ENCODE measurements around the gene SLC6A17. TPM values are rescaled to one million over a fixed set of nuclear protein-coding genes. Genes with fewer than 3 reads are reported as not detected.
A peak's percentile ranks its signal among the peaks of the same experiment; 100 is the strongest.

SLC6A17 gene
- polyA plus RNA-seq, 3 donors from 2014 or later, result not detected

- no peak for DNase-seq
- H3K4me1 Mint-ChIP-seq, result no peaks in the 10 kb centered on the region
- H3K36me3 Mint-ChIP-seq, result no peaks in the 10 kb centered on the region
- peaks cover 1 to 13% (median 2%) of the 10 kb centered on the region in 3 donors for H3K27me3 Mint-ChIP-seq (ENCODE audit: low read depth in 3 of 3)
- H3K27ac Mint-ChIP-seq, result no peak overlapping the region
- no peak overlapping the region for H3K4me3 Mint-ChIP-seq
- no peaks in the 10 kb centered on the region for H3K9me3 Mint-ChIP-seq
These were observed 40.1 kb downstream of the SLC6A17 start for GRCh38 chr1:110190282-110190929.

GRCh38 chr1:110192541-110192940 is 42.2 kb downstream of the SLC6A17 start:
- Mint-ChIP-seq H3K4me3 (no peak overlapping the region), H3K9me3 (no peaks in the 10 kb centered on the region), H3K27me3 (ENCODE audit: low read depth in 3 of 3) (peaks cover 0 to 5% (median 1%) of the 10 kb centered on the region in 3 donors), H3K36me3 (no peaks in the 10 kb centered on the region), H3K4me1 (no peaks in the 10 kb centered on the region), H3K27ac (no peak overlapping the region)
- DNase-seq, result no peak

GRCh38 chr1:110195196-110195595 is 44.9 kb downstream of the SLC6A17 start:
- H3K27ac Mint-ChIP-seq, result no peak overlapping the region
- H3K4me1 Mint-ChIP-seq, result no peaks in the 10 kb centered on the region
- H3K36me3 Mint-ChIP-seq, result no peaks in the 10 kb centered on the region
- H3K4me3 Mint-ChIP-seq, result no peak overlapping the region
- no peak for DNase-seq
- H3K27me3 Mint-ChIP-seq (ENCODE audit: low read depth in 3 of 3), result peaks cover 0 to 2% (median 0%) of the 10 kb centered on the region in 3 donors
- no peaks in the 10 kb centered on the region for H3K9me3 Mint-ChIP-seq

GRCh38 chr1:110196917-110197765 is 46.8 kb downstream of the SLC6A17 start:
- H3K36me3 Mint-ChIP-seq, result no peaks in the 10 kb centered on the region
- no peaks in the 10 kb centered on the region for H3K27me3 Mint-ChIP-seq (ENCODE audit: low read depth in 3 of 3)
- no peak overlapping the region for H3K4me3 Mint-ChIP-seq
- H3K4me1 Mint-ChIP-seq, result no peaks in the 10 kb centered on the region
- DNase-seq, result peak; percentile 42 to 57 (median 46)
- no peak overlapping the region for H3K27ac Mint-ChIP-seq
- H3K9me3 Mint-ChIP-seq, result no peaks in the 10 kb centered on the region

GRCh38 chr1:110197905-110198629 is 47.8 kb downstream of the SLC6A17 start:
- Mint-ChIP-seq H3K4me3 (no peak overlapping the region), H3K4me1 (peaks cover 2 to 3% of the 10 kb centered on the region in 2 donors), H3K9me3 (no peaks in the 10 kb centered on the region), H3K27ac (no peak overlapping the region), H3K36me3 (no peaks in the 10 kb centered on the region), H3K27me3 (ENCODE audit: low read depth in 3 of 3) (no peaks in the 10 kb centered on the region)
- DNase-seq, result no peak

- Mint-ChIP-seq H3K27me3 (ENCODE audit: low read depth in 3 of 3) (no peaks in the 10 kb centered on the region), H3K4me3 (no peak overlapping the region), H3K27ac (no peak overlapping the region), H3K36me3 (no peaks in the 10 kb centered on the region), H3K9me3 (no peaks in the 10 kb centered on the region), H3K4me1 (peaks cover 5 to 7% of the 10 kb centered on the region in 2 donors)
- DNase-seq, result no peak
These were observed 48.5 kb downstream of the SLC6A17 start for GRCh38 chr1:110198746-110199145.

GRCh38 chr1:110200190-110200589 is 49.9 kb downstream of the SLC6A17 start:
- H3K27ac Mint-ChIP-seq, result no peak overlapping the region
- H3K9me3 Mint-ChIP-seq, result no peaks in the 10 kb centered on the region
- no peaks in the 10 kb centered on the region for H3K27me3 Mint-ChIP-seq (ENCODE audit: low read depth in 3 of 3)
- no peak overlapping the region for H3K4me3 Mint-ChIP-seq
- no peak for DNase-seq
- no peaks in the 10 kb centered on the region for H3K36me3 Mint-ChIP-seq
- peaks cover 5 to 7% of the 10 kb centered on the region in 2 donors for H3K4me1 Mint-ChIP-seq

GRCh38 chr1:110200666-110201065 is 50.4 kb downstream of the SLC6A17 start:
- no peaks in the 10 kb centered on the region for H3K27me3 Mint-ChIP-seq (ENCODE audit: low read depth in 3 of 3)
- no peak for DNase-seq
- no peaks in the 10 kb centered on the region for H3K36me3 Mint-ChIP-seq
- no peaks in the 10 kb centered on the region for H3K9me3 Mint-ChIP-seq
- H3K27ac Mint-ChIP-seq, result no peak overlapping the region
- H3K4me3 Mint-ChIP-seq, result no peak overlapping the region
- H3K4me1 Mint-ChIP-seq, result peaks cover 5 to 7% of the 10 kb centered on the region in 2 donors

- Mint-ChIP-seq H3K27me3 (ENCODE audit: low read depth in 3 of 3) (no peaks in the 10 kb centered on the region), H3K9me3 (no peaks in the 10 kb centered on the region), H3K4me1 (peaks cover 5 to 7% of the 10 kb centered on the region in 2 donors), H3K36me3 (no peaks in the 10 kb centered on the region), H3K4me3 (no peak overlapping the region), H3K27ac (no peak overlapping the region)
- no peak for DNase-seq
These were observed 51.0 kb downstream of the SLC6A17 start for GRCh38 chr1:110201157-110201825.

GRCh38 chr1:110203021-110203661 is 52.8 kb downstream of the SLC6A17 start:
- Mint-ChIP-seq H3K4me1 (peaks cover 9 to 12% of the 10 kb centered on the region in 2 donors), H3K27me3 (ENCODE audit: low read depth in 3 of 3) (peaks cover 0 to 3% (median 0%) of the 10 kb centered on the region in 3 donors), H3K36me3 (no peaks in the 10 kb centered on the region), H3K4me3 (no peak overlapping the region), H3K27ac (peak overlapping the region in 4 of 6 donors; percentile 34 to 67 (median 40)), H3K9me3 (no peaks in the 10 kb centered on the region)
- peak; percentile 61 to 70 (median 63) for DNase-seq

- Mint-ChIP-seq H3K36me3 (no peaks in the 10 kb centered on the region), H3K9me3 (no peaks in the 10 kb centered on the region), H3K4me1 (peaks cover 15 to 22% of the 10 kb centered on the region in 2 donors), H3K27ac (no peak overlapping the region), H3K4me3 (no peak overlapping the region), H3K27me3 (ENCODE audit: low read depth in 3 of 3) (peaks cover 3 to 7% (median 4%) of the 10 kb centered on the region in 3 donors)
- no peak for DNase-seq
These were observed 54.9 kb downstream of the SLC6A17 start for GRCh38 chr1:110205156-110205555.

- no peak overlapping the region for H3K4me3 Mint-ChIP-seq
- no peaks in the 10 kb centered on the region for H3K9me3 Mint-ChIP-seq
- no peaks in the 10 kb centered on the region for H3K36me3 Mint-ChIP-seq
- H3K27me3 Mint-ChIP-seq (ENCODE audit: low read depth in 3 of 3), result peaks cover 3 to 7% (median 4%) of the 10 kb centered on the region in 3 donors
- no peak for DNase-seq
- peaks cover 15 to 22% of the 10 kb centered on the region in 2 donors for H3K4me1 Mint-ChIP-seq
- no peak overlapping the region for H3K27ac Mint-ChIP-seq
These were observed 55.4 kb downstream of the SLC6A17 start for GRCh38 chr1:110205591-110206155.

All from immature natural killer cell (primary cell).